ENCODE results near the gene CCP110.

DNA sequence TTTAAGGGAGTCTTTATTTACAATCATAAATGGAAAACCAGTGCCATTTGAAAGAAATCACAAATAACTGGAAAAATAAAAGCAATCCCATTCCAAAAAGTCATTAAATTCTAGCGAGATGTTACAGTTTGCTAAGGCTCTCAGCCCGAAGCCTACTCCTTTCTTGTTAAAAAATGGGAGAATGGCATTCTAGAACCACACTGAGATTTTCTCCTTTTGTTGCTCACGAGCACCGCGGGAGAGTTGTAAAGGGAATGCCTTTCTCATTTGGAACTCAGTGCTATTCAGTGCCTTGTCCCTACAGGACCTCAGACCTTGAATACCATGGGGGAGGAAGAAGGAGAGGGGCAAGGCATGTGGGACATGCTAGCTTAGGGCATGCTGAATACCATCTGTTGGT, 38.1 kb upstream of the CCP110 start:
- TF ChIP-seq, protein P1, sequence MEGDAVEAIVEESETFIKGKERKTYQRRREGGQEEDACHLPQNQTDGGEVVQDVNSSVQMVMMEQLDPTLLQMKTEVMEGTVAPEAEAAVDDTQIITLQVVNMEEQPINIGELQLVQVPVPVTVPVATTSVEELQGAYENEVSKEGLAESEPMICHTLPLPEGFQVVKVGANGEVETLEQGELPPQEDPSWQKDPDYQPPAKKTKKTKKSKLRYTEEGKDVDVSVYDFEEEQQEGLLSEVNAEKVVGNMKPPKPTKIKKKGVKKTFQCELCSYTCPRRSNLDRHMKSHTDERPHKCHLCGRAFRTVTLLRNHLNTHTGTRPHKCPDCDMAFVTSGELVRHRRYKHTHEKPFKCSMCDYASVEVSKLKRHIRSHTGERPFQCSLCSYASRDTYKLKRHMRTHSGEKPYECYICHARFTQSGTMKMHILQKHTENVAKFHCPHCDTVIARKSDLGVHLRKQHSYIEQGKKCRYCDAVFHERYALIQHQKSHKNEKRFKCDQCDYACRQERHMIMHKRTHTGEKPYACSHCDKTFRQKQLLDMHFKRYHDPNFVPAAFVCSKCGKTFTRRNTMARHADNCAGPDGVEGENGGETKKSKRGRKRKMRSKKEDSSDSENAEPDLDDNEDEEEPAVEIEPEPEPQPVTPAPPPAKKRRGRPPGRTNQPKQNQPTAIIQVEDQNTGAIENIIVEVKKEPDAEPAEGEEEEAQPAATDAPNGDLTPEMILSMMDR (conservative IDR thresholded peaks at IDR 0.05): no peak
- no peak for TF ChIP-seq ZFX (IDR thresholded peaks at IDR 0.05)

Measured in C4-2B (cell line).